SU-DHL-6 (cell line): Measurements from ENCODE around the gene RNASE8.

Experiments used
- CTCF ChIP-seq: fragments of 200-600 bp; sonication (generic); IDR thresholded peaks from one replicate; pipeline ENCODE4 v1.5.1; 2017; ENCODE audit warnings: antibody characterized with exemption, mild to moderate bottlenecking, low read length, moderate library complexity; ENCODE audit not compliant: insufficient read depth, poor library complexity, severe bottlenecking
- EZH2phosphoT487 ChIP-seq: fragments of 200-600 bp; sonication (generic), shearing (Covaris generic); conservative IDR thresholded peaks from 2 replicates; pipeline ENCODE4 v1.6.1; 2018; ENCODE audit warnings: mild to moderate bottlenecking, antibody characterized with exemption, low read length, moderate library complexity, mixed read lengths

GRCh38 chr14:21084998-21085853 lies 27.6 kb downstream of the RNASE8 start:
- TF ChIP-seq CTCF (no peak), EZH2phosphoT487 (no peak)
